Measurements from ENCODE around the gene APOF.
"Not testable (repeated sequence)": the region's sequence is repeated elsewhere in the genome, so short reads cannot be mapped to it uniquely, and the experiment has no call there.

Gene APOF

DNA sequence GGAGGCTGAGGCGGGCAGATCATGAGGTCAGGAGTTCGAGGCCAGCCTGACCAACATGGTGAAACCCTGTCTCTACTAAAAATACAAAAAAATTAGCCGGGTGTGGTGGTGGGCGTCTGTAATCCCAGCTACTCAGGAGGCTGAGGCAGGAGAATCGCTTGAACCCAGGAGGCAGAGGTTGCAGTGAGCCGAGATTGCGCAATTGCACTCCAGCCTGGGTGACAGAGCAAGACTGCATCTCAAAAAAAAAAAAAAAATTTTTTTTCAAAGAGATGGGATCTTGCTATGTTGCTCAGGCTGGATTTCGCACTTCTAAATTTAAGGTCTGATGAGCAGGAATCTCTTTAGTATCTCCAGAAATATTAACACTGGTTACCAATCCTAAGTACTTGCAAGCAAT, 41.0 kb downstream of the APOF start:
- not testable (repeated sequence) for H3K9ac ChIP-seq (ENCODE audit: low read length); H3K27me3 ChIP-seq (ENCODE audit: control insufficient read depth, insufficient read depth, low read length); H3K4me3 ChIP-seq (ENCODE audit: low read length); H3K27ac ChIP-seq (ENCODE audit: low read length); H3K4me1 ChIP-seq (ENCODE audit: control insufficient read depth, low read depth, low read length); H3K9me3 ChIP-seq (ENCODE audit: control insufficient read depth, low read depth, low read length)
- H3K36me3 ChIP-seq (ENCODE audit: control insufficient read depth, low read depth, low read length) = peaks cover 20% of the 10 kb centered on the region

DNA sequence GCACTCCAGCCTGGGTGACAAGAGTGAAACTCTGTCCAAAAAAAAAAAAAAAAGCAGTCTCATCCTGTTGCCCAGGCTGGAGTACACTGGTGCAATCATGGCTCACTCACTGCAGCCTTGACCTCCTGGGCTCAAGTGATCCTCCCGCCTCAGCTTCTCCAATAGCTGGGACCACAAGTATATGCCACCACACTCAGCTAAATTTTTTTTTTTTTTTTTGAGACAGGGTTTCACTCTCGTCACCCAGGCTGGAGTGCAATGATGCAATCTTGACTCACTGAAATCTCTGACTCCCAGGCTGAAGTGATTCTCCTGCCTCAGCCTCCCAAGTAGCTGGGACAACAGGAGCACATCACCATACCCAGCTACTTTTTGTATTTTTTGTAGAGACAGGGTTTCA, 41.6 kb downstream of the APOF start:
- Histone ChIP-seq H3K9me3 (ENCODE audit: control insufficient read depth, low read depth, low read length) (no peaks in the 10 kb centered on the region), H3K27me3 (ENCODE audit: control insufficient read depth, insufficient read depth, low read length) (no peaks in the 10 kb centered on the region), H3K27ac (ENCODE audit: low read length) (no peak overlapping the region), H3K4me1 (ENCODE audit: control insufficient read depth, low read depth, low read length) (no peaks in the 10 kb centered on the region), H3K36me3 (ENCODE audit: control insufficient read depth, low read depth, low read length) (peaks cover 20% of the 10 kb centered on the region), H3K9ac (ENCODE audit: low read length) (no peak overlapping the region), H3K4me3 (ENCODE audit: low read length) (no peak overlapping the region)

DNA sequence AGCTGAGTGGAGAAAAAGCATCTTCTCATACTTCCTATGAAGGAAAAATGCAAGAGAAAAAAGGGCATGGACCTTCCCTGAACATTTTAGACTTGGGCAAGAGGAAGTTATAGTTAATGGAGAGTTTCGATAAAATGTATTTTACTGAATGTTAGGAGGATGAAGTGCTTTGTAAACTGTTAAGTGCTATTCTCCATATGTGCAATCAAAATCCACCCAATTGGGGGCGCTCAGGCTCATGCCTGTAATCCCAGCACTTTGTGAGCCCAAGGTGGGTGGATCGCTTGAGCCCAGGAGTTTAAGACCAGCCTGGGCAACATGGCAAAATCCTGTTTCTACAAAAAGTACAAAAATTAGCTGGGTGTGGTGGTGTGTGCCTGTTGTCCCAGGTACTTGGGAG, 45.0 kb downstream of the APOF start:
- Histone ChIP-seq H3K36me3 (ENCODE audit: control insufficient read depth, low read depth, low read length) (peaks cover 18% of the 10 kb centered on the region), H3K4me1 (ENCODE audit: control insufficient read depth, low read depth, low read length) (peaks cover 4% of the 10 kb centered on the region), H3K4me3 (ENCODE audit: low read length) (no peak overlapping the region), H3K9me3 (ENCODE audit: control insufficient read depth, low read depth, low read length) (no peaks in the 10 kb centered on the region), H3K27me3 (ENCODE audit: control insufficient read depth, insufficient read depth, low read length) (no peaks in the 10 kb centered on the region), H3K27ac (ENCODE audit: low read length) (no peak overlapping the region), H3K9ac (ENCODE audit: low read length) (no peak overlapping the region)

DNA sequence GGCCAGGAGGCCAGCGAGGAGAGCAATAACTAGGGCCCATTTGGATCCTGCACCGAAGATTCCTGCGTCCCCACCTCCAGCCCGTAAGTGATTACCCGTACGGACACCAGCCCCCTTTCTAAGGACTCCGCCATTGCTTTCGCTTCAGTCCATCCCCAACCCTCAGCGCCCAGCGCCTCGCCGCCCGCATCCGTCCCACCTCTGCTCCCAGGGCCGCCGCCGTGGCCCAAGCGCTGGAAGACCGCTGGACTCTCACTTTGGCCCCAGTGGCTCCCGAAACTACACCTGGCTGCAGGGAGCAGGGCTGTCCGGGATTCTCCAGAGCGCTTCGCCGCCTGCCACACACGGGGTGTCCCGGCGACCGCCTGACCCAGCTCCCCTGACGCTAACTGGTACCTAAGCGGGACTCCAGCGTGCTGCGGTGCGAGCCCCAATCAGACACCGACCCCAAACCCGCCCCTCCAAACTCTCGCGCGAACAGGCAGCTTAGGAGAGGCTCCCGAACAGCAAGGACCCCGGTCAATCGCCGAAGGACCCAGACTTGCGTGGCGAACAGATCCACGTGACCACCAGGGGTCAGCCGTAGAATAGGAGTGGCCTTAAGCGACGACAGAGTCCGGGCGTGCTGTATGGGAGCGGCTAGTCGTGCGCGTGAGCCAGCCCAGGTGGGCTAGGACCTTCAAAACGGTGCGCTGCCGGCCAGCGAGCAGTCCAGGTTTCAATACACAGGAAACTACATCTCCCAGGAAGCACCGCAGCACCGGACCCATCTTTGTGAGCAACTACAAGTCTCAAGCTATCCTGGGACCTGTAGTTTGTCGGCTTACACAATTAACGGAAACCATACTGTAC, 46.8 kb downstream of the APOF start, which contains the start of gene CNPY2:
Gene CNPY2 (minus strand): TSS at position 367 of the 852 bp plus-strand sequence. CDS start 771 bp downstream, outside the sequence.
- no peaks in the 10 kb centered on the region for H3K27me3 ChIP-seq (ENCODE audit: control insufficient read depth, insufficient read depth, low read length)
- peak within 1 kb of the TSS; percentile 72 for H3K27ac ChIP-seq (ENCODE audit: low read length)
- peaks cover 4% of the 10 kb centered on the region for H3K4me1 ChIP-seq (ENCODE audit: control insufficient read depth, low read depth, low read length)
- H3K36me3 ChIP-seq (ENCODE audit: control insufficient read depth, low read depth, low read length) = peaks cover 20% of the 10 kb centered on the region
- H3K4me3 ChIP-seq (ENCODE audit: low read length) = peak within 1 kb of the TSS; percentile 86
- peak within 1 kb of the TSS; percentile 95 for H3K9ac ChIP-seq (ENCODE audit: low read length)
- no peaks in the 10 kb centered on the region for H3K9me3 ChIP-seq (ENCODE audit: control insufficient read depth, low read depth, low read length)

DNA sequence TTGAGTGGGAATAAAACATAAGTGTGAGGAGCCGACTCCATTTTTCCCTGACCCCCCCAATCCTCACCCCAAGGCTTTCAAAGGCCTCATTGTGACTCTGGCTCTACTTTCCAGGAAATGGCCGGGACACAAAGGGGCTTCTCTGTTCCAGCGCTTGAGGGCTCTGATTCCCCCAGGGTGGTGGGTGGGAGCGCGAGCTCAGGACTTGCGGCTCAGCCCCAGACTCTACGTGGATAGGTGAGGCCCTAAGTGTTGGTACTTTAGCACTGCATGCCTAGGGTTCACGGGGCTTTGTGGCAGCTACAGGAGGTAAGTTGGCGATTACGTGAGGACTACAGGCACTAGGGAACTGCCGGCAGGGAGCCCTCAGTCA, 47.4 kb downstream of the APOF start:
- Histone ChIP-seq H3K36me3 (ENCODE audit: control insufficient read depth, low read depth, low read length) (peaks cover 26% of the 10 kb centered on the region), H3K4me3 (ENCODE audit: low read length) (peak overlapping the region; percentile 86), H3K4me1 (ENCODE audit: control insufficient read depth, low read depth, low read length) (peaks cover 4% of the 10 kb centered on the region), H3K27ac (ENCODE audit: low read length) (peak overlapping the region; percentile 72), H3K9ac (ENCODE audit: low read length) (peak overlapping the region; percentile 95), H3K27me3 (ENCODE audit: control insufficient read depth, insufficient read depth, low read length) (no peaks in the 10 kb centered on the region), H3K9me3 (ENCODE audit: control insufficient read depth, low read depth, low read length) (no peaks in the 10 kb centered on the region)

DNA sequence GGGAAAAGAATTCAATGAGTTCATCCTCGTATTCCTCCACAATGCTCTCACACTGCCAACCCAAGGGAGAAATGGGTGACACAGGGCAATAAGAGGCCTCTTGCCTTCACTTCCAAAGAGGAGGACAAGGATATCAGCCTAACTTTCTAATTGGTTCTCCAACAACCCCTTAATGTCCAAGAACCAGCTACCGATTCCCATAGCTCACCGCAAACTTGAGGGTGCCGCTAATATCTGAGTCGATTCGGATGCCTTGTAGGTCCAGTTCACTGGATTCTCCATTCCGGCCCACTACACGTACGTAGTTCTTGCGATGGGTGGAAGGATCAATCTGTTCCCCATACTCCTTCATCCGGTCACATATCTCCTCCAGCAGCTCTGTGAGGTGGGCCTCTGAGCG, 51.7 kb downstream of the APOF start:
- Histone ChIP-seq H3K9ac (ENCODE audit: low read length) (no peak overlapping the region), H3K9me3 (ENCODE audit: control insufficient read depth, low read depth, low read length) (no peaks in the 10 kb centered on the region), H3K27ac (ENCODE audit: low read length) (no peak overlapping the region), H3K4me3 (ENCODE audit: low read length) (no peak overlapping the region), H3K27me3 (ENCODE audit: control insufficient read depth, insufficient read depth, low read length) (no peaks in the 10 kb centered on the region), H3K36me3 (ENCODE audit: control insufficient read depth, low read depth, low read length) (peaks cover 51% of the 10 kb centered on the region), H3K4me1 (ENCODE audit: control insufficient read depth, low read depth, low read length) (peaks cover 4% of the 10 kb centered on the region)

All from iPS-18a (cell line).